Keratinocyte (primary cell): ENCODE results near the gene WASF2.

Source experiments
- EZH2 ChIP-seq: IDR thresholded peaks from one replicate; pipeline ENCODE4 v1.6.1; 2012; ENCODE audit warnings: inconsistent platforms, mild to moderate bottlenecking, low read length, moderate library complexity
- TF ChIP-seq, protein P1 (sequence below), 3 experiments: IDR thresholded peaks in 1 of 3; conservative IDR thresholded peaks in 1 of 3; optimal IDR thresholded peaks in 1 of 3; 2 replicates in 2 of 3; 3 replicates in 1 of 3; pipeline versions ENCODE3 to v1.5.1; 2011; ENCODE audit warnings: low read length in 3 of 3, mild to moderate bottlenecking in 3 of 3, moderate library complexity in 2 of 3, control low read depth in 1 of 3, inconsistent platforms in 1 of 3; ENCODE audit not compliant: insufficient read depth in 2 of 3; ENCODE audit errors: extremely low read depth in 1 of 3

DNA sequence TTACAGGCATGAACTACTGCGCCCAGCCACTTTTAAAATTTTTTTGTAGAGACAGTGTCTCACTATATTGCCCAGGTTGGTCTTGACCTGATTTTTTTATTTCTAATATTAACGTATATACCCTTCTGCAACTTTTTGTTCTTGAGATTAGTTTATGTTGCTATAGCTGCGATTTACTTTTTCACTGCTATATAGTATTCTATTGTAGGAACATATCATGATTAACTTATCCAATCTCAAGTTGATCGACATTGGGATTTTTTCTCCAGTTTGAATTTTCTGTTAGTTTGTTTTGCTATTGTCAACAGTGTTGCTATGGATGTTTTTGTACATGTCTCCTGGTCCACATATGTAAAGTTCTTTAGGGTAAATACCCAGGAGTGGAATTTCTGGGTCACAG, 35.4 kb downstream of the WASF2 start:
- TF ChIP-seq, protein P1, sequence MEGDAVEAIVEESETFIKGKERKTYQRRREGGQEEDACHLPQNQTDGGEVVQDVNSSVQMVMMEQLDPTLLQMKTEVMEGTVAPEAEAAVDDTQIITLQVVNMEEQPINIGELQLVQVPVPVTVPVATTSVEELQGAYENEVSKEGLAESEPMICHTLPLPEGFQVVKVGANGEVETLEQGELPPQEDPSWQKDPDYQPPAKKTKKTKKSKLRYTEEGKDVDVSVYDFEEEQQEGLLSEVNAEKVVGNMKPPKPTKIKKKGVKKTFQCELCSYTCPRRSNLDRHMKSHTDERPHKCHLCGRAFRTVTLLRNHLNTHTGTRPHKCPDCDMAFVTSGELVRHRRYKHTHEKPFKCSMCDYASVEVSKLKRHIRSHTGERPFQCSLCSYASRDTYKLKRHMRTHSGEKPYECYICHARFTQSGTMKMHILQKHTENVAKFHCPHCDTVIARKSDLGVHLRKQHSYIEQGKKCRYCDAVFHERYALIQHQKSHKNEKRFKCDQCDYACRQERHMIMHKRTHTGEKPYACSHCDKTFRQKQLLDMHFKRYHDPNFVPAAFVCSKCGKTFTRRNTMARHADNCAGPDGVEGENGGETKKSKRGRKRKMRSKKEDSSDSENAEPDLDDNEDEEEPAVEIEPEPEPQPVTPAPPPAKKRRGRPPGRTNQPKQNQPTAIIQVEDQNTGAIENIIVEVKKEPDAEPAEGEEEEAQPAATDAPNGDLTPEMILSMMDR (optimal IDR thresholded peaks at IDR 0.05 in 1 of 3, IDR thresholded peaks at IDR 0.05 in 1 of 3, conservative IDR thresholded peaks at IDR 0.05 in 1 of 3; ENCODE audit: extremely low read depth in 1 of 3, insufficient read depth in 2 of 3, low read length in 3 of 3), result no peak
- TF ChIP-seq EZH2, result no peak
